ENCODE measurements around the gene RABL2B.

RABL2B gene

DNA sequence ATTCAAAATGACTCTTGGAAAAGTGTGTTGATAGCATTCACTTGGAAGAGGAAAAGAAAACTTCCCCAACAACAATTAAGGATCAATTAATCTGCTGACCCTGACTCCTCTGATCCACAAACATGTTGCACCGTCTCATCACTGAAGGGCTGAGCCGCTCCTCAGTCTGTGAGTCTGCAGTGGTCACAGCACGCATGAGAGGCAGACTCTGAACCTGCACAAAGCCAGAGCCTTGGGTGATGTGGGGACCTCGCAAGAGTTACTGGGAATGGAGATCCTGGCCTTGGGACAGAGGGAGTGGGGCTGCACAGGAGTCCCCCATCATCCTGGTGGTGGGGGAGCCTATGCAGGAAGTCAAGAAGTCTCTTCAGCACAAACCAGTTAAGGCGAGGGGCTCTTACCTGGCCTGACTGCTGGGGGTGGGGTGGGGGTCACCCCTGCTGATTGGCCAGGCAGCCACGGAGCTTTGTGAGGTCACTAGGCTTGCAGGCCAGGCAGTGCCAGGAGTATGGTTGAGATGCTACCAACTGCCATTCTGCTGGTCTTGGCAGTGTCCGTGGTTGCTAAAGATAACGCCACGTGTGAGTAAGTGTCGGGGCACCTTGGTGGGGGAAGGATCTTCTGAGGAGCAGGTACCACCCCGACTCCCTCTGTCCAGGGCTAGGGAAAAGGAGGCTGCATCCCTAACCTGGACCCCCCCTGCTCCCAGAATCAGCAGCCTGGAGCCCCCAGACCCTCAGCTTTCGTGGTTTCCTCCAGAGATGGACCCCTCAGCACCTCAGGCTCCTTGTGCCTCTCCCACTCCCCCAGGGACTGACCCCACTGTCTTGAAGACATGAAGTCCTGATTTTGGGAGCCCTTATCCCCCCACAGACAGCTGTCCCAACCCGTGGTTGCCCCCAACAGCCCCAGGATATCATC, 45.4 kb downstream of the RABL2B start, which contains the start of gene ACR:
ACR (plus strand) TSS at position 477 of the 921 bp plus-strand sequence; CDS start at position 509, 32 bp downstream.
- DNase-seq: no peak

DNA sequence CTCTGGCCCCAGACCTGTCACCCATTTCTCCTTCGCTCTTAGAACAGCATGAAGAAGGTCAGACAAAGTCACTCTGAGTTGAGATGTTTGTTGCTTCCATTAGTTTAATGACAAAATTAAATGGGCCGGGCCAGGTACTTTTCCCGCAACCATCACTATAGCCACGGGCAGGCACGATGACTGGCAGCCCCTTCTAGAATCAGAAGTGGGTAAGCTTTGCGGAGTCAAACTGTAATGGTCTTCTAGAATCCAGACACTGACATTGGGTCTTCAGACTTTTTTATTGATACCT, 47.8 kb downstream of the RABL2B start:
- DNase-seq: no peak

DNA sequence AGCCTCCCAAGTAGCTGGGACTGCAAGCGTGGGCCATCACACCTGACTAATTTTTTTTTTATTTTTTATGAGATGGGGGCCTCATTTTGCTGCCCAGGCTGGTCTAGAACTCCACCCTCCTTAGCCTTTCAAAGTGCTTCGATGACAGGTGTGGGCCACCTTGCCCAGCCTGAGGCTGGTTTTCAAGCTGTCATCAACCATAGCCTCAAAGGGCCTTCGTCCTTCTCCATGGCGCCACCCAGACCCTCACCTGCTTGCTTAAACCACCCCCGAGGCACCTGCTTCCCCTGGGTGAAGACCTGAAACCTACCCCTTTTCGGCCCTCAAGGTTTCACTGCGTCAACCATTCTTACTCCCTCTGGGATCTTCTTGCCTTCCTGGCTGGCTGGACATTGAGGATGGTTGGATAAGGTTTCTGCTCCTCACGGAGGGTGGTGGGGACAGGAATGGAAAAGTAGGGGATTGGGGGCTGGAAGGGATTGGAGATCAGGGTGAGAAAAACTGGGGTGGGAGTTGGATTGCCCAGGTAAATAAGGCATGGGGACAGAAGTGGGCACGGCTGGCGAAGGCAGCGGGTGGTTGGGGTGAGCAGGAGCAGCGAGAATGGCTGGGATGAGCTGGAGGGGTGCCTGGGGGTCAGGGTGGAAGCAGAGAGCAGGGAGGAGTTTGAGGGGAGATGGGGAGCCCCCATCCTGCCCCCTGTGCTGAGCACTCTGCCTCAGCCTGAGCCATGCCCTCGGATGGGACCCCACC, 48.3 kb downstream of the RABL2B start:
- no peak for DNase-seq

DNA sequence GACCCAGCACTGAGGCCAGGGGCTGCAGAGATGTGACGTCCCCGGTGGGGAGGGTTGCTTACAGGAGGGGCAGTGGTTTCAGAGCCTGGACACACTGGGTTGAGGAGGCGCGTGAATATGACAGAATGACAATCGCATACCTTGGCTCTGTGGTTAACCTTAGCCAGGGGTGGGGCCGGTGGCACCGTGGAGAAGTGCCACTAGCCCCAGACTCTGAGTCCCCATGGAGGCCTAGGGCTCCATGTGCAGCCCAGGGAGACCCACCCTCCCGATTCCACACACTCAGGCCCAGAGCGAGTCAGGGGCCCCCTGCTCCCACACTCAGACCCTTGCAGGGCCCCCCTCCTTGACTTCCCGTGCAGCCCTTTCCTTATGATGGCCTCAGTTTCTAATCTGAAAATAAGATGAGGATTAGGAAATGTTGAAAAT, 49.1 kb downstream of the RABL2B start:
- DNase-seq: no peak

DNA sequence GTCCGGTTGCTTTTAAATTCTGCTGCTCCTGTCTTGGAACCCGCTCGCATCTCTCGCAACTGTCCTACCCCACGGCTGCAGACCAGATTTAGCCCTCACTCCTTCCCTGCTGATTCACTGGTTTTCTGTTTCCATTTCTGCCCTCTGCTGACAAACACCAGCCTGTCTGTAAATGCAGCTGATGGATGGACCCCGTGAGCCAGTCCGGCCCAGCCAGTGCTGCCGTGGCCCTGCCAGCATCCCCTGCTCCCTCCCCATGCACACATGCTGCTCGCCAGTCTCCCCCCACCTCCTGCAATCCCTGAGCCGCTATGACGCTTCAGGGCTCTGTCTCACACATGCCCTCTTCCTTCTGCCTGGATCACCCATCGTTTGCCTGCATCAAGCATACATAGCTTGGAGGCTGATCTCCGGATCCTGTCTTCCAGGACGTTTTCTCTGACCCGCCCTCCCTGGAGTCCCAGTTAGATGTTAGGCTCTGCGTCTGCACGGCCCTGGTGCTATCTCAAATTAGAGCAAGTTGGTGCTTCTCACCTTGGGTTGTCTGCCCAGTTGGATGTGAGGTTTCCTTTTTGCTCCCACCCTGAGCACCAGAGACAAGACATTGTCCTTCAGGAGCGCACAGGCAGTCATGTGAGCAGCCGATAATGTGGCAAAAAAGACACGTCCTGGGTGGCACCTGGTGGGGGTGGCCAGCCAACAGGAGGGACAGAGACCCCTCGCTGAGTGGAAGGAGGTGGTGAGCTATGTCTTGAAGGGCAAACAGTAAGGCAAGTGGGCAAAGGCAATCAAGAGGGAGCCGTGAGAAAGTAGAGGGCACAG, 49.7 kb downstream of the RABL2B start:
- no peak for DNase-seq

DNA sequence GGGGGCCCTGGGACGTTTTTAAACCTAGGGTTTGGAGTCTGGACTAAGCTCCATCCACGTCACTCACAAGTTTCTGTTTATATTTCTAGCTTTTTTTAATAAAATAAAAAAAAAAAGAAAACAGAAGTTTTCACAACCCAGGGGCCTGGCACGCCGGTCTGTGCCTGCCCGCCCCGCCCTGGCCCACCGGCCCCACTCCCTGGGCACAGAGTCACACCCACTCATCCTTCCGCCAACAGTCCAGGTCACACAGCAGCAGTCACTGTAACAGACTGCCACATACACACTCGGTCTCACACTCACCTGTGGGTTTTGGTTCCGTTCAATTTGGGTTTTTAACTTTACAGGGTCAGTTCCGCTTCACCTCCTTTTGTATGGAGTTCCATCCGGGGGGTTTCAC, 50.8 kb downstream of the RABL2B start:
- DNase-seq: no peak

DNA sequence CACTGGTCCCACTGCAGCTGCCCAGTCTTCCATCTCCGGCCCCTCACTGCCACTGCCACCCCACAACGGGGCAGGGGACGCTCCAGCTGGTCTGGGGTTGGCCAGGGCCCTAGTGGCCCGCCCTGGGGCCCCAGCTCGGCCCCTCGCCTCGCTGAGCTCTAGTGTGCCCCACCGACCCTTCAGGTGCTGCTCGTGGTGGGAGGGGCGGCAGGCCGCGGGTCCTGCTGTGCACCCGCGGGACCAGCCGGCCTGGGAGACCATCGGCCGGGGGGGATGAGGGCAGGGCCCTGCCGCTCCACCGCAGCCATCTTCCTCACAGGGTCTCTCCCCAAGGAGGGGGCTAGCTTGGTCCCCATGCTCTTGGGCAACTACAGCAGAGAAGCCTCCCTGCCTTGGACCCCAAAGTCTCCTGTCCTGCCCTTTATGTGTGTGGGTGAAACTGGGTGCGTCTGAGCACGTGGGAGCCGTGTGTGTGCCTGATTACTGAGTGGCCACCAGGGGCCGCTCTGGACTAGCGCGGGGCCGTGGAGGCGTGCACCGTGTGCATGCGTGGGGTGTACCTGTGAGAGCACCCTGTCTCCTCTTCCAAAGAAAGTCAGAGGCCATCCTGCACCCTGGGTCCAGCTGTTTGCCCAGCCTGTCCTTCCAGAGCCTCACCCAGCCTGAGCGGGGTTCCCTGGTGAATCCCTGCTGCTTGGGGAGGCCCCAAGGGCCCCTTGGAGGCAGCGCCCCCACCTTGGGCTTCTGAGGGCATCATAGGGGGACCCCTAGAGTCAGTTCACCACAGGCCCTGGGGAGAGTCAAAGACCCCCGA, 51.4 kb downstream of the RABL2B start:
- DNase-seq: peak; percentile 21

- DNase-seq: no peak
These were observed 52.3 kb downstream of the RABL2B start for GRCh38 chr22:50730941-50731661.

GRCh38 chr22:50730013-50730891, 53.2 kb downstream of the RABL2B start:
- DNase-seq: no peak

- no peak for DNase-seq
These were observed 53.9 kb downstream of the RABL2B start for GRCh38 chr22:50729391-50730012.

GRCh38 chr22:50728523-50728931, 54.9 kb downstream of the RABL2B start:
- DNase-seq: no peak

DNA sequence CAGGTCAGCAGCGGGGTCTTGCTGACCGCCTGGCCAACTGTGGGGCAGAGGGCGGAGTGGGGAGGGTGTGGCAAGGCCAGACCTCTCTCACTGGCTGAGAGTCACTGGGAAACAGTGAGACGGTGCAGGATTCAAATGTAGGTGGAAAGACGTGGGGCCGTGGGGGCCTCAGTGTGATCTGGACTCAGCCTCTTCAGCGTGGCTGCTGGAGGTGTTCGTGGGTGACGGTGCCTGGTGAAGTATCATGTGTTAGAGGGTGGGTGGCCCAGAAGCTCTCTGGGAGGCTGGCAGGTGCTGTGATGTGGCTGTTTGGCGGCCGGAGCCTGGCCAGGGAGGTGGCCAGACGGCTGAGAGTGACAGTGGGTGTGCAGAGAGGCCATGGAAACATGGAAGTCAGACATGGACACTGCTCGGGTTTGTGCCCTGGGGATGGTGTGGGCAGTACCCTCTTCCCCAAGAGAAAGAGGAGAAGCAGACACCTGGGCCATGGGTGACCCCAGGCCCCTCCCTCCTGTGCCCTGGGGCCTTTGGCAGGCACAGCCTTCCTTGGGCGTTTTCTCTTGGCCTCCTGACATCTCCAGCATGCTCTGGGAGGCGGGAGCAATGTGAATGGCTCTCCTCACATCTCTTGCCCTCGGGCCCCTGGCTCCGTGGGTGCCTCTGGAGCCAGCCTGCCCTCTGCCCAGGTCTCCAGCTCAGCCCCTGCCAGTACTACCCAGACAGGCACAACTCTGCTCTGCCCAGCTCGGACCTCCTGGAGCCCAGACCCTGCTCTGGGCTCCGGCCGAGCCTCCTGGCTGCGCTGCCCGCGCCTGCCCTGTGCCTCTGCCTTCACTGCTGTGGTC, 55.5 kb downstream of the RABL2B start:
- no peak for DNase-seq

DNA sequence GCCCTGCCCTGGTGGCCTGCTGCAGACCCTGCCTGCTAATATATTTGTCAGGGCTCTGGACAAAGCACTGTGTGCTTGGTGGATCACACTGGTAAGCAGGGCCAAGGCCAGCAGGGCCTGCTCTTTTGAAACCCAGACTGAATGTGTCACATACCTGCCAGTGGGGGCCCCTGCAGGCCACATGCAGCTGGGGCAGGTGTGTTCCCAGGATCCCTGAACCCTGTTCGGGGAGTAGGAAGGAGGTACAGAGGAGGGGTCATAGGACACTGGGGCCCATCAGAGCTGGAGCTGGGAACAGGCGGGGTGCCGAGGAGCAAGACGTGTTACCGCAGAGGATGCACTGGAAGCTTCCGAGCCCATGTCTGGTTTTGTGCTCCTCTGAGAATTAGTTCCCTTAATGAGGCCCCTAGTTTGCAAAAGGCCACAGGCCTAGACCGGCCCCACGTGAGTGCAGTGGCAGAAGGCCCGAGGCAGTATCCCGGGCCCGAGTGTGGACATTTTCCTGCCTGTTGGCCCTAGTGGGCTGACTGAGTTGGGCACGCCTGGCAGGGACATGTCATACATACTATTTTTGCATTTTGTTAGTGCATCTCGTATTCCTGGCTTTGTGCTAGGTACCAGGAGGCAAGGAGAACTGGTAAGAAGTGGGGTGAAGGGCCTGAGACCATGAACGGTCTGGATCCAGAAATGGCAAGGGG, 56.6 kb downstream of the RABL2B start:
- DNase-seq: no peak

DNA sequence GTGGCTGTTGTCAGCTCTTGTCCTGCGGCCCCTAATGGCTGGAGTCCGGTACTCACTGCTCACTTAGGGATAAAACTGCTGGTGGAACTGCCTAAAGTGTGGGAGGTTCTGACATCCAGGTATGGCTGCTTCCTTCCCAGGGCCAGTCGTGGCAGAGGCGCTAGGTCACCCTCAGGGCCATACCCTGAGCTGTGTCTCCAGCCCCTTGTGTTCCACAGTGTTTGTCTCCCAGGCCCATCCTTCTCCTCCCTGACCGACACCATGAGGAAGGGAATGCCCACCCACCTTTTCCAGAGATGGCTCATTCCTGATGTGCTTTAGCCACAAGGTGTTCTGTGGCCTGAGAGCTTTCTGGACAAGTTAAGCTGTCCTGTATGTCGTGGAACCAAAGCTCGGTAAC, 57.8 kb downstream of the RABL2B start:
- DNase-seq: no peak

GRCh38 chr22:50724616-50725015, 58.8 kb downstream of the RABL2B start:
- DNase-seq: no peak

DNA sequence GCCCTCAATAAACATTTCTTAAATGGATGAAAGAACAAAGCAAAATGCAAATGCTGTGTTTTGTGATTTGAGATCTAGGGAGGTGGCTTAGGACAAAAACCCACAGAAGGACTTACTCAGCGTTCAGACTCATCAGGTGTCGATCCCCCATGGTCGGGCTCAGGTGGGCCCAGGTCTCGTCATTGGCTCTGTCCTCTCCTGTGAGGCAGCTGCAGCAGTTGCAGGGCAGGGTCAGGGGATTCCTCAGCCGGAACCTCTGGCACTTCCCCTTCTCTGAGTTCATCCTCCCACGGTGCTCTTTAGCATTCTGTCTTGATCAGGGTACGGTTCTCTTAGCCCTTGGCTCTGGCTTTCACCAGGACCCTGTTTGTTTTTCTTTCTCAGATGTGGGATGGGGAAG, 59.4 kb downstream of the RABL2B start:
- no peak for DNase-seq

DNA sequence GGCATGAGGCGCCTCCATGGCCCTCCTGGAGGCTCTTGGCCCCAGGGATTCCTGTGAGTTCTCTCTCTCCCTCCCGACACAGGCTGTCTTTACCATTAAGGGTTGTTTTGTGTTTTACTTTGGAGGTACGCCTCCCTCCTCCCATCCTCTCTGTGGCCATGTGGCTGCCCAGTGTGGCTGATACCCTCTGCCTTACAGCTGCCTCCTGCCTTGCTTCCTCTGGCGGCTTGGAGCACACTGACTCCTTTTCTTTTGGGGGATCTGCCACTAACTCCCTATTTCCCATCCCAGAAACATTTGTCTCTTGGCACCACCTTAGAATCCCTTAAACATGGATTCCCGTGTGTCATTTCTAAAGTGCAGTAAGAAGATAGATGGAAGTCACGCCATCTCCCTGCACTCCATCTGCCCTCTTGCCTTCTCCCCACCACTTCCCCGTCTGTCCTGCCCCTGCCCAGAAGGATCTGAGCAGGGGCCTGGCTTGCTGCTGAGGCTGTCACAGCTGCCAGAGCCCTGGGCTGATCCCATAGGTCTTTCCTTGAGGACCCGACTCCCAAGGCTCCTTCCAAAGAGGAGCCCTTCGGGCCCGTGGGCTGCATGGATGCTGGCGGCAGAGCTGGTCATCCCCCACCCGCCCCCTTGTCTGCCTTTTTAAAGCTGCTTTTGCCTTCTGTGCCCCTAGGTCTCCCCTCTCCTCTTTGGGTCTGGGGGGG, 60.6 kb downstream of the RABL2B start:
- DNase-seq: no peak
